Measurements from ENCODE around the gene SYT8.
"Not testable (repeated sequence)": the region's sequence is repeated elsewhere in the genome, so short reads cannot be mapped to it uniquely, and the experiment has no call there.

The SYT8 gene

DNA sequence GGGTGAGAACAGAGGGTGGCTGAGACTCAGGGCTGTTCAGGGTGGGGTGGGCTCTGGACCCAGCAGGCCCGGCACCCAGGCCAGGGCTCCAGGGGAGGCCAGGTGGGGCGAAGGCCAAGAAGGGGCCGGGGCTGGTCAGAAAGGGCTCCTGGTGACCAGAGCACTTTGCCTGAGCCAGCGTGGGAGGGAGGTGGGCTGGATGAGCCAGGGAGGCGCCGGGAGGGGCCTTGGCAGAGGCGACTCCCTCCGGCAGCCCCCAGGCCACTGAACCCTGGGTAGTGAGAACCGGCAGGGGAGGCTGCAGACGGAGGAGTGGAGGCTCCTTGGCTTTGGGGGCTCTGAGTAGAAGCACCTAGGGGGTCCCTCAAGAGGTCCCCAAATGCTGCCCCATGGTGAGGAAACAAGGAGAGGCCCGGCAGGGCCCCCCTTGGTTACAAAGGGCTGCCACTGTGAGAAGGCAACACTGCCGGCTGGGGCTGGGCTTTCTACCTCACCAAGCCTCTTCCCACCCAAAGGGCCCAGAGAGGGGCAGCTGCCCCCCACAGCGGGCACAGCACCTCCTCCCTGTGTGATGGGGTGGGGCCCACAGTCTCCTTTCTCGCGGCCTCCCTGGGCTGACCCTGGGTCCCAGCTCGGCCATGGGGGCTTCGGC lies 39.8 kb downstream of the SYT8 start:
- CTCF ChIA-PET = interaction anchor here (1.0 to 1.6 kb wide), 3 partner anchors 27 to 277 kb away, joined by 3 read pairs; no protein-coding TSS in a partner anchor
- H3K27ac ChIP-seq (ENCODE audit: extremely low read depth, low read depth, low read length); H3K4me1 ChIP-seq (ENCODE audit: control insufficient read depth, insufficient read depth, low read length); POLR2A ChIA-PET; H3K9me3 ChIP-seq (ENCODE audit: control insufficient read depth, insufficient read depth, low read depth, low read length); H3K36me3 ChIP-seq (ENCODE audit: control insufficient read depth in 2 of 2, insufficient read depth in 1 of 2, low read length in 2 of 2); H3K4me3 ChIP-seq (ENCODE audit: low read depth, low read length): not testable (repeated sequence)
- TF ChIP-seq GLIS1 (tag by site-specific recombination; IDR thresholded peaks at IDR 0.05) = 0 out of 2 replicates have a peak, but pooled peaks have one; percentile 13
- peak; percentile 32; the same call in 1 of the 2 replicates for TF ChIP-seq GLIS2 (tag by site-specific recombination; IDR thresholded peaks at IDR 0.05)
- TF ChIP-seq ZIC2 (tag by site-specific recombination; IDR thresholded peaks at IDR 0.05) = peak; percentile 26

DNA sequence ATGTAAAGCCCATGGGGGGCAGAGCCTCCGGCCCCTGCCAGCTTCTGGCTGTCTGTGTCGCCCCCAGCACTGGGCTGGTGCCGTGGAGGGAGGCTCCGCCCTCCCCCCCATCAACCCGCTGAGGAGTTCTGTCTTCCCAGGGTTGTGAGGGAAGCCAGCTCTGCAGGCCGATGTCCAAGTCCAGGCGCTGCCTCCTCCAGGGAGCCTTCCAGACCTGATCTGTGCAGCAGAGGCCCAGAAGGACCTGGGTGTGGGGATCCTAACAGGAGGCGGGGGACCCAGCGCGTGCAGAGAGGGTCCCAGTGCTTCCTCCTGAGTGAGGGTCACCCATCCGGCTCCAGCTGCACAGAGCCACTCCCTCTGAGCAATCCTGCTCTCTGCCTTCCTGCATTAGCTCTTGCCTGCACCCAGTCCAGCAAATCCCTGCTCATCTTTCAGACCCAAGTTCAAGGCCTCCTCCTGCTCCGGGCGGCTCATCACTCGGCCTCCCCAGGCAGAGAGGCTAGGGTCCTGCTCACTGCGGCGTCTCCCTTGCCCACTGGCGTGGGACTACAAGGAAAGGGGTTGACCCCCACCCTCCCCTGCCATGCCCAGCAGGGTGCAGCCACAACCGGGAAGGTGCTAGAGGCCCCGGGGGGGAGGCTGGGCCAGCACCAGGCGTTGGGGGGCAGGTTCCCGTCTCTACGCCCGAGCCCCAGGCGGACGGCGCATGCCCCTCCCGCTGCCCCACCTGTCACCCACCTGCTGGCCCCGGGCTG lies 40.5 kb downstream of the SYT8 start:
- TF ChIP-seq, protein P1, sequence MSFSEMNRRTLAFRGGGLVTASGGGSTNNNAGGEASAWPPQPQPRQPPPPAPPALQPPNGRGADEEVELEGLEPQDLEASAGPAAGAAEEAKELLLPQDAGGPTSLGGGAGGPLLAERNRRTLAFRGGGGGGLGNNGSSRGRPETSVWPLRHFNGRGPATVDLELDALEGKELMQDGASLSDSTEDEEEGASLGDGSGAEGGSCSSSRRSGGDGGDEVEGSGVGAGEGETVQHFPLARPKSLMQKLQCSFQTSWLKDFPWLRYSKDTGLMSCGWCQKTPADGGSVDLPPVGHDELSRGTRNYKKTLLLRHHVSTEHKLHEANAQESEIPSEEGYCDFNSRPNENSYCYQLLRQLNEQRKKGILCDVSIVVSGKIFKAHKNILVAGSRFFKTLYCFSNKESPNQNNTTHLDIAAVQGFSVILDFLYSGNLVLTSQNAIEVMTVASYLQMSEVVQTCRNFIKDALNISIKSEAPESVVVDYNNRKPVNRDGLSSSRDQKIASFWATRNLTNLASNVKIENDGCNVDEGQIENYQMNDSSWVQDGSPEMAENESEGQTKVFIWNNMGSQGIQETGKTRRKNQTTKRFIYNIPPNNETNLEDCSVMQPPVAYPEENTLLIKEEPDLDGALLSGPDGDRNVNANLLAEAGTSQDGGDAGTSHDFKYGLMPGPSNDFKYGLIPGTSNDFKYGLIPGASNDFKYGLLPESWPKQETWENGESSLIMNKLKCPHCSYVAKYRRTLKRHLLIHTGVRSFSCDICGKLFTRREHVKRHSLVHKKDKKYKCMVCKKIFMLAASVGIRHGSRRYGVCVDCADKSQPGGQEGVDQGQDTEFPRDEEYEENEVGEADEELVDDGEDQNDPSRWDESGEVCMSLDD (tag by site-specific recombination; IDR thresholded peaks at IDR 0.05) = no peak
- TF ChIP-seq ZNF776 (tag by site-specific recombination; IDR thresholded peaks at IDR 0.05; ENCODE audit: borderline replicate concordance) (no peak), ZNF132 (tag by site-specific recombination; IDR thresholded peaks at IDR 0.05; ENCODE audit: borderline replicate concordance) (no peak), ZNF202 (tag by site-specific recombination; IDR thresholded peaks at IDR 0.05; ENCODE audit: borderline replicate concordance) (no peak), SCRT2 (tag by site-specific recombination; IDR thresholded peaks at IDR 0.05) (no peak), ZNF707 (tag by site-specific recombination; IDR thresholded peaks at IDR 0.05) (no peak)
- TF ChIP-seq, protein P2, sequence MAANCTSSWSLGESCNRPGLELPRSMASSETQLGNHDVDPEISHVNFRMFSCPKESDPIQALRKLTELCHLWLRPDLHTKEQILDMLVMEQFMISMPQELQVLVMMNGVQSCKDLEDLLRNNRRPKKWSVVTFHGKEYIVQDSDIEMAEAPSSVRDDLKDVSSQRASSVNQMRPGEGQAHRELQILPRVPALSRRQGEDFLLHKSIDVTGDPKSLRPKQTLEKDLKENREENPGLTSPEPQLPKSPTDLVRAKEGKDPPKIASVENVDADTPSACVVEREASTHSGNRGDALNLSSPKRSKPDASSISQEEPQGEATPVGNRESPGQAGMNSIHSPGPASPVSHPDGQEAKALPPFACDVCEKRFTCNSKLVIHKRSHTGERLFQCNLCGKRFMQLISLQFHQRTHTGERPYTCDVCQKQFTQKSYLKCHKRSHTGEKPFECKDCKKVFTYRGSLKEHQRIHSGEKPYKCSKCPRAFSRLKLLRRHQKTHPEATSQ (tag by site-specific recombination; IDR thresholded peaks at IDR 0.05) = no peak
- TF ChIP-seq, protein P3, sequence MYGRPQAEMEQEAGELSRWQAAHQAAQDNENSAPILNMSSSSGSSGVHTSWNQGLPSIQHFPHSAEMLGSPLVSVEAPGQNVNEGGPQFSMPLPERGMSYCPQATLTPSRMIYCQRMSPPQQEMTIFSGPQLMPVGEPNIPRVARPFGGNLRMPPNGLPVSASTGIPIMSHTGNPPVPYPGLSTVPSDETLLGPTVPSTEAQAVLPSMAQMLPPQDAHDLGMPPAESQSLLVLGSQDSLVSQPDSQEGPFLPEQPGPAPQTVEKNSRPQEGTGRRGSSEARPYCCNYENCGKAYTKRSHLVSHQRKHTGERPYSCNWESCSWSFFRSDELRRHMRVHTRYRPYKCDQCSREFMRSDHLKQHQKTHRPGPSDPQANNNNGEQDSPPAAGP (tag by site-specific recombination; IDR thresholded peaks at IDR 0.05) = no peak
- POLR2A ChIA-PET = no interaction called here
- CTCF ChIA-PET = interaction anchor here (0.7 to 2.9 kb wide), 6 partner anchors 24 to 276 kb away, joined by 3 to 30 read pairs (median 4); no protein-coding TSS in a partner anchor
- Histone ChIP-seq H3K9me3 (ENCODE audit: control insufficient read depth, insufficient read depth, low read depth, low read length) (no peaks in the 10 kb centered on the region), H3K36me3 (ENCODE audit: control insufficient read depth in 2 of 2, insufficient read depth in 1 of 2, low read length in 2 of 2) (no peaks in the 10 kb centered on the region), H3K4me3 (ENCODE audit: low read depth, low read length) (no peak overlapping the region), H3K27ac (ENCODE audit: extremely low read depth, low read depth, low read length) (no peak overlapping the region), H3K4me1 (ENCODE audit: control insufficient read depth, insufficient read depth, low read length) (no peaks in the 10 kb centered on the region)

DNA sequence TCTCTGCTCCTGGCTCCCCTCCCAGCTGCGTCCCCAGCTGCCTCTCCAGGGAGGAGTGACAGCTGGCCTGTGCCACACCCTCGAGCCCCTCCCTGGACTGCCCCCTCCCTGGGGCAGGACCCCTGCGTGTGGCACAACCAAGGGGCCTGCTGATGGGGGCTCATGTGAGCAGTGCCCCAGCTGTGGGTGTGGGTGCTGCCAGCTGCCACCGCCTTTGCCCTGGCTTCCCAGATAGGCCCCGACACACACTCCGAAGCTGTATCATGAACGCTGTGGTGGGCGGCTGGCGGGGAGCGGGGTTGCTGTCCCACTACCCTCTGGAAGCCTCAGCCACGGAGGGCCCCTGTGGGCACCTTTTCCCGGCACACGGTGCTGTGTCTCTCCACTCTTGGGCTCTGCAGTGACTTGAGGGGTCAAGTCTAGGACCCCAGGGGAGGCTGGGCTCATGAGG lies 41.1 kb downstream of the SYT8 start:
- CTCF ChIA-PET = interaction anchor here (0.5 to 2.9 kb wide), 16 partner anchors 13 to 281 kb away, joined by 3 to 30 read pairs (median 4); no protein-coding TSS in a partner anchor
- H3K36me3 ChIP-seq (ENCODE audit: control insufficient read depth in 2 of 2, insufficient read depth in 1 of 2, low read length in 2 of 2); H3K4me3 ChIP-seq (ENCODE audit: low read depth, low read length); POLR2A ChIA-PET; H3K4me1 ChIP-seq (ENCODE audit: control insufficient read depth, insufficient read depth, low read length); H3K27ac ChIP-seq (ENCODE audit: extremely low read depth, low read depth, low read length); H3K9me3 ChIP-seq (ENCODE audit: control insufficient read depth, insufficient read depth, low read depth, low read length): not testable (repeated sequence)
- TF ChIP-seq KLF1 (tag by site-specific recombination; IDR thresholded peaks at IDR 0.05) = peak; percentile 64

Data from HEK293 (cell line).